ENCODE measurements around the gene ERP44. TPM values are rescaled to one million over a fixed set of nuclear protein-coding genes. Genes with fewer than 3 reads are reported as not detected.

ERP44 gene
- total RNA-seq, 3 donors from 2014 or later (not counting 1 experiment from before 2014, with no cell fraction given), result 14.2 to 15.4 (median 15.1) TPM

GRCh38 chr9:99931155-99931840, 167.5 kb downstream of the ERP44 start:
- no peaks in the 10 kb centered on the region for H3K27me3 Mint-ChIP-seq (ENCODE audit: low read depth in 2 of 2)
- DNase-seq (no peak), ATAC-seq (no peak)
- H3K27ac ChIP-seq (ENCODE audit: low read length), result no peak overlapping the region
- H3K4me1 Mint-ChIP-seq, result peaks cover 6 to 10% of the 10 kb centered on the region in 2 donors
- TF ChIP-seq CTCF (IDR thresholded peaks at IDR 0.05), result no peak
- intact Hi-C loops (cut with micrococcal nuclease), result no loop called here
- no peaks in the 10 kb centered on the region for H3K9me3 Mint-ChIP-seq
- peaks cover 22% of the 10 kb centered on the region for H3K36me3 Mint-ChIP-seq
- H3K27ac Mint-ChIP-seq, result no peak overlapping the region
- peaks cover 8% of the 10 kb centered on the region for H3K36me3 ChIP-seq (ENCODE audit: control insufficient read depth, insufficient read depth, low read length)
- WGBS (ENCODE audit: insufficient coverage), result 100% methylated on average over 5 of the region's 6 CpGs
- H3K4me1 ChIP-seq (ENCODE audit: control insufficient read depth, insufficient read depth, low read length), result no peaks in the 10 kb centered on the region
- no peak overlapping the region for H3K4me3 Mint-ChIP-seq
- H3K9me3 ChIP-seq (ENCODE audit: control insufficient read depth, insufficient read depth, low read length), result no peaks in the 10 kb centered on the region
- no peaks in the 10 kb centered on the region for H3K27me3 ChIP-seq (ENCODE audit: control insufficient read depth, insufficient read depth, low read length)
- H3K4me3 ChIP-seq (ENCODE audit: low read length), result no peak overlapping the region

- Histone ChIP-seq H3K36me3 (ENCODE audit: control insufficient read depth, insufficient read depth, low read length) (peaks cover 13% of the 10 kb centered on the region), H3K4me3 (ENCODE audit: low read length) (no peak overlapping the region), H3K9me3 (ENCODE audit: control insufficient read depth, insufficient read depth, low read length) (no peaks in the 10 kb centered on the region), H3K4me1 (ENCODE audit: control insufficient read depth, insufficient read depth, low read length) (no peaks in the 10 kb centered on the region), H3K27ac (ENCODE audit: low read length) (no peak overlapping the region), H3K27me3 (ENCODE audit: control insufficient read depth, insufficient read depth, low read length) (no peaks in the 10 kb centered on the region)
- no peak for TF ChIP-seq CTCF (IDR thresholded peaks at IDR 0.05)
- H3K27me3 Mint-ChIP-seq (ENCODE audit: low read depth in 2 of 2), result no peaks in the 10 kb centered on the region
- ATAC-seq (no peak), DNase-seq (no peak)
- no peak overlapping the region for H3K4me3 Mint-ChIP-seq
- WGBS (ENCODE audit: insufficient coverage), result 100% methylated on average over 2 of the region's 2 CpGs
- H3K27ac Mint-ChIP-seq, result no peak overlapping the region
- peaks cover 37% of the 10 kb centered on the region for H3K36me3 Mint-ChIP-seq
- H3K4me1 Mint-ChIP-seq, result peaks cover 0 to 5% of the 10 kb centered on the region in 2 donors
- H3K9me3 Mint-ChIP-seq, result peaks cover 5 to 8% of the 10 kb centered on the region in 2 donors
- intact Hi-C loops (cut with micrococcal nuclease), result no loop called here
These were observed 169.1 kb downstream of the ERP44 start for GRCh38 chr9:99929652-99930051.

Other genes starting within 250 kb of the ERP44 start
- gene STX17, start 192.3 kb downstream of the ERP44 start, total RNA-seq, result 10 to 100 TPM; 28.4 to 41.5 (median 33.8) TPM
- gene INVS, start 243 bp upstream of the ERP44 start, total RNA-seq, result 10 to 100 TPM; 24.5 to 30.6 (median 27.4) TPM